GM12878 (cell line): ENCODE data around the gene DIP2C. TPM values are rescaled to one million over a fixed set of nuclear protein-coding genes. Genes with fewer than 3 reads are reported as not detected.

Experiments
- ATAC-seq: fragments of 200-7000 bp; cut with Tn5 transposase; 3 replicates; pipeline ENCODE4 v1.9.1; 2020; ENCODE audit warnings: mild to moderate bottlenecking, moderate library complexity
- BruUV-seq: library from RNA; stranded (reverse); fragments of 400-500 nt; replicated peaks from 2 replicates; lab custom pipeline; 2021; lab: Mats Ljungman, UMichigan
- CTCF ChIA-PET: fragments of 300-600 bp; sonication (Branson Sonifier 250); formaldehyde crosslinking; extraction: SDS; loops from one replicate; lab custom pipeline; 2021; ENCODE audit warnings: inconsistent platforms; lab: Yijun Ruan, JAX
- POLR2A ChIA-PET: fragments of 350-600 bp; formaldehyde crosslinking; extraction: SDS; loops from one replicate; lab custom pipeline; 2021; ENCODE audit warnings: inconsistent platforms; lab: Charles Lee
- RAD21 ChIA-PET: fragments of 300-600 bp; sonication (Branson Sonifier 250); formaldehyde crosslinking; loops from one replicate; lab custom pipeline; 2023; ENCODE audit warnings: antibody characterized with exemption; ENCODE audit not compliant: unreplicated experiment; lab: Charles Lee
- SMC1A ChIA-PET: fragments of 300-600 bp; sonication (Branson Sonifier 250); formaldehyde crosslinking; loops from one replicate; lab custom pipeline; 2023; ENCODE audit not compliant: unreplicated experiment, uncharacterized antibody; lab: Charles Lee
- DNase-seq: peaks from one replicate; pipeline ENCODE4 v3.0.0-alpha.2; 2011; ENCODE audit warnings: low read depth, low spot score
- FAIRE-seq: peaks from 3 replicates; lab custom pipeline; 2011; peaks lifted over from hg19 to GRCh38; lab: Jason Lieb, UNC
- H2AFZ ChIP-seq: 2 replicates; pipeline ENCODE4 v1.6.0; 2011; ENCODE audit warnings: low read depth, low read length, control low read depth; ENCODE audit not compliant: control insufficient read depth
- H3K27ac ChIP-seq: 2 replicates; pipeline ENCODE4 v1.5.1; 2011; ENCODE audit warnings: control low read depth; ENCODE audit not compliant: control insufficient read depth, insufficient read depth
- H3K27me3 ChIP-seq, 2 experiments: replicated peaks in 1 of 2; 2 replicates each; pipeline versions ENCODE4 v1.6.0 to v1.6.1; 2011; ENCODE audit warnings: low read length in 1 of 2; ENCODE audit not compliant: control insufficient read depth in 2 of 2, insufficient read depth in 2 of 2
- H3K36me3 ChIP-seq, 2 experiments: 2 replicates each; pipeline ENCODE4 v1.5.1; 2011; ENCODE audit warnings: low read length in 1 of 2; ENCODE audit not compliant: control insufficient read depth in 2 of 2, insufficient read depth in 2 of 2
- H3K4me1 ChIP-seq: 2 replicates; pipeline ENCODE4 v1.6.1; 2011; ENCODE audit warnings: mild to moderate bottlenecking, low read length, moderate library complexity, mixed read lengths; ENCODE audit not compliant: control insufficient read depth, insufficient read depth
- H3K4me2 ChIP-seq: 2 replicates; pipeline ENCODE4 v1.6.0; 2011; ENCODE audit warnings: control low read depth; ENCODE audit not compliant: control insufficient read depth, insufficient read depth
- H3K4me3 ChIP-seq: fragments of 200-600 bp; sonication (generic); 2 replicates; pipeline ENCODE4 v1.5.1; 2016
- H3K79me2 ChIP-seq: 2 replicates; pipeline ENCODE4 v1.6.0; 2011; ENCODE audit warnings: low read length; ENCODE audit not compliant: control insufficient read depth, insufficient read depth
- H3K9ac ChIP-seq: 2 replicates; pipeline ENCODE4 v1.8.0; 2011; ENCODE audit warnings: low read length, control low read depth, mixed read lengths; ENCODE audit not compliant: control insufficient read depth, insufficient read depth
- H3K9me3 ChIP-seq: replicated peaks from 3 replicates; pipeline ENCODE4 v1.5.1; 2011; ENCODE audit warnings: mild to moderate bottlenecking, low read length; ENCODE audit not compliant: control insufficient read depth, insufficient read depth
- H4K20me1 ChIP-seq: 2 replicates; pipeline ENCODE4 v1.6.0; 2011; ENCODE audit not compliant: control insufficient read depth, insufficient read depth
- ATF3 ChIP-seq: IDR thresholded peaks from 2 replicates; pipeline ENCODE4 v1.6.1; 2011; ENCODE audit warnings: low read depth, mild to moderate bottlenecking, low read length, moderate library complexity, borderline replicate concordance; ENCODE audit errors: extremely low read depth
- BACH1 ChIP-seq: fragments of 450-650 bp; IDR thresholded peaks from 2 replicates; pipeline ENCODE4 v1.6.1; 2017; ENCODE audit warnings: mild to moderate bottlenecking, borderline replicate concordance
- CHD1 ChIP-seq: IDR thresholded peaks from 2 replicates; pipeline ENCODE4 v1.6.1; 2012; ENCODE audit warnings: low read depth, low read length, improper control_type of control experiment
- HDAC2 ChIP-seq: fragments of 200-600 bp; sonication (generic); IDR thresholded peaks from 2 replicates; pipeline ENCODE4 v1.6.1; 2017
- IKZF1 ChIP-seq: fragments of 450-650 bp; conservative IDR thresholded peaks from 2 replicates; pipeline ENCODE4 v1.6.1; 2017; ENCODE audit warnings: antibody characterized with exemption, mild to moderate bottlenecking
- IRF3 ChIP-seq: fragments of 450-650 bp; IDR thresholded peaks from 2 replicates; pipeline ENCODE4 v1.6.1; 2014; ENCODE audit warnings: mild to moderate bottlenecking
- IRF4 ChIP-seq: IDR thresholded peaks from 2 replicates; pipeline ENCODE4 v1.6.1; 2011; ENCODE audit warnings: low read depth, low read length
- MTA2 ChIP-seq: fragments of 450-650 bp; IDR thresholded peaks from 2 replicates; pipeline ENCODE4 v1.6.1; 2016; ENCODE audit warnings: low read depth, mild to moderate bottlenecking, moderate library complexity
- MYC ChIP-seq: IDR thresholded peaks from 2 replicates; pipeline ENCODE4 v1.6.1; 2011; ENCODE audit warnings: mild to moderate bottlenecking, low read length, moderate library complexity, inconsistent platforms; ENCODE audit not compliant: insufficient read depth, insufficient replicate concordance, insufficient read length, severe bottlenecking
- NR2C1 ChIP-seq: fragments of 450-650 bp; IDR thresholded peaks from 2 replicates; pipeline ENCODE4 v1.6.1; 2017; ENCODE audit warnings: antibody characterized with exemption, mild to moderate bottlenecking, moderate library complexity
- NRF1 ChIP-seq: conservative IDR thresholded peaks from 2 replicates; pipeline ENCODE4 v1.6.1; 2011; ENCODE audit warnings: mild to moderate bottlenecking, low read depth, low read length, improper control_type of control experiment
- RB1 ChIP-seq: fragments of 450-650 bp; formaldehyde crosslinking; IDR thresholded peaks from 2 replicates; pipeline ENCODE4 v1.6.1; 2017; ENCODE audit warnings: mild to moderate bottlenecking, borderline replicate concordance
- RBBP5 ChIP-seq: fragments of 200-600 bp; sonication (generic); conservative IDR thresholded peaks from 2 replicates; pipeline ENCODE4 v1.6.1; 2016
- SREBF2 ChIP-seq: IDR thresholded peaks from 2 replicates; pipeline ENCODE4 v1.6.1; 2012; ENCODE audit warnings: mild to moderate bottlenecking, low read length
- TBL1XR1 ChIP-seq: IDR thresholded peaks from 2 replicates; pipeline ENCODE4 v1.6.1; 2012; ENCODE audit warnings: low read depth, low read length, improper control_type of control experiment
- TCF3 ChIP-seq: IDR thresholded peaks from 2 replicates; pipeline ENCODE4 v1.6.1; 2012; ENCODE audit warnings: low read depth, mild to moderate bottlenecking, low read length, borderline replicate concordance; ENCODE audit not compliant: insufficient read depth
- ZNF24 ChIP-seq: fragments of 450-650 bp; IDR thresholded peaks from 2 replicates; pipeline ENCODE4 v1.6.1; 2017; ENCODE audit warnings: antibody characterized with exemption, mild to moderate bottlenecking
- WGBS: methylation state at CpG from one replicate; pipeline ENCODE4 v1.1.6; 2016; ENCODE audit warnings: low lambda C conversion rate; ENCODE audit not compliant: insufficient replicate concordance, insufficient coverage; ENCODE audit errors: missing lambda C conversion rate; 5-methylcytosine and 5-hydroxymethylcytosine counted together
- in situ Hi-C: fragments of 300-500 bp; cut with MboI; formaldehyde crosslinking; loops from 9 replicates; pipeline ENCODE4 v1.14.3; 2018; ENCODE audit warnings: mixed read lengths
- intact Hi-C: fragments of 100-400 bp; cut with micrococcal nuclease; formaldehyde crosslinking; loops from one replicate; pipeline ENCODE4 v1.14.2; 2022; ENCODE audit not compliant: unreplicated experiment
- polyA plus RNA-seq, 11 experiments: library from polyadenylated mRNA; depleted of rRNA in 4 of 11; unstranded in 6 of 11; stranded (reverse) in 5 of 11; fragments of >200 nt; fragmentation: Nextera tagmentation in 4 of 11; fragmentation: Illumina TruSeq in 1 of 11; extraction: Ambion mirVana in 4 of 11; extraction: Trizol in 1 of 11; gene quantifications; 1 replicate in 1 of 11; 2 replicates in 10 of 11; pipeline versions ENCODE4 v1.2.1 to v1.2.3, GENCODE V29; 2011 to 2016; ENCODE audit warnings: inconsistent platforms in 2 of 11, missing spikeins in 2 of 11, low read depth in 1 of 11
- total RNA-seq, 4 experiments: library from RNA; depleted of rRNA in 3 of 4; stranded (reverse); fragments of >200 nt in 3 of 4; fragmentation: Illumina TruSeq in 1 of 4; extraction: Trizol in 1 of 4; gene quantifications; 2 replicates each; pipeline versions ENCODE4 v1.2.1 to v1.2.3, GENCODE V29; 2013 to 2021
- TF ChIP-seq, protein P1 (sequence below): fragments of 450-650 bp; IDR thresholded peaks from 2 replicates; pipeline ENCODE4 v1.6.1; 2017; ENCODE audit warnings: mild to moderate bottlenecking

Gene DIP2C
- total and polyA plus RNA-seq, 10 of the 15 experiments (the other 5 are each of a cell fraction or from before 2014, with no cell fraction given), result 0.01 to 0.10 (median 0.06) TPM

- in situ Hi-C loops, result no loop called here
- peaks cover 0 to 2% of the 10 kb centered on the region in 2 experiments; a peak in 3 of 4 replicates for H3K27me3 ChIP-seq
- TF ChIP-seq IRF4, result no peak
- TF ChIP-seq SREBF2, result no peak
- TF ChIP-seq, protein P1, sequence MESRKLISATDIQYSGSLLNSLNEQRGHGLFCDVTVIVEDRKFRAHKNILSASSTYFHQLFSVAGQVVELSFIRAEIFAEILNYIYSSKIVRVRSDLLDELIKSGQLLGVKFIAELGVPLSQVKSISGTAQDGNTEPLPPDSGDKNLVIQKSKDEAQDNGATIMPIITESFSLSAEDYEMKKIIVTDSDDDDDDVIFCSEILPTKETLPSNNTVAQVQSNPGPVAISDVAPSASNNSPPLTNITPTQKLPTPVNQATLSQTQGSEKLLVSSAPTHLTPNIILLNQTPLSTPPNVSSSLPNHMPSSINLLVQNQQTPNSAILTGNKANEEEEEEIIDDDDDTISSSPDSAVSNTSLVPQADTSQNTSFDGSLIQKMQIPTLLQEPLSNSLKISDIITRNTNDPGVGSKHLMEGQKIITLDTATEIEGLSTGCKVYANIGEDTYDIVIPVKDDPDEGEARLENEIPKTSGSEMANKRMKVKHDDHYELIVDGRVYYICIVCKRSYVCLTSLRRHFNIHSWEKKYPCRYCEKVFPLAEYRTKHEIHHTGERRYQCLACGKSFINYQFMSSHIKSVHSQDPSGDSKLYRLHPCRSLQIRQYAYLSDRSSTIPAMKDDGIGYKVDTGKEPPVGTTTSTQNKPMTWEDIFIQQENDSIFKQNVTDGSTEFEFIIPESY, result no peak
- TF ChIP-seq IKZF1, result no peak
- TF ChIP-seq RB1, result no peak
- no peak for TF ChIP-seq MYC
- TF ChIP-seq NR2C1, result no peak
- TF ChIP-seq IRF3, result no peak
- TF ChIP-seq NRF1, result no peak
- no peak for TF ChIP-seq CHD1
- TF ChIP-seq ZNF24, result no peak
- TF ChIP-seq TBL1XR1, result no peak
- no peak for TF ChIP-seq RBBP5
- no peak for TF ChIP-seq ATF3
- TF ChIP-seq TCF3, result no peak
- TF ChIP-seq MTA2, result no peak
- TF ChIP-seq BACH1, result no peak
- TF ChIP-seq HDAC2, result no peak
- ChIA-PET RAD21 (no interaction called here), SMC1A (no interaction called here), CTCF (no interaction called here), POLR2A (no interaction called here)
- no peak overlapping the region for H3K4me2 ChIP-seq
- no TSS peak for BruUV-seq
- H2AFZ ChIP-seq, result no peak overlapping the region
- no peak for ATAC-seq
- H3K9ac ChIP-seq, result no peak overlapping the region
- peaks cover 6% of the 10 kb centered on the region; the same call in 1 of the 2 replicates for H3K4me1 ChIP-seq
- WGBS, result 54% methylated on average over 13 of the region's 13 CpGs
- no peaks in the 10 kb centered on the region for H3K9me3 ChIP-seq
- H3K36me3 ChIP-seq, result no peaks in the 10 kb centered on the region
- no peak overlapping the region for H3K27ac ChIP-seq
- intact Hi-C loops, result no loop called here
- no peaks in the 10 kb centered on the region for H4K20me1 ChIP-seq
- FAIRE-seq, result no peak
- H3K4me3 ChIP-seq, result no peak overlapping the region
- H3K79me2 ChIP-seq, result no peaks in the 10 kb centered on the region
- DNase-seq, result no peak
Measured at GRCh38 chr10:621981-622740, 67.3 kb downstream of the DIP2C start.
